Measurements from ENCODE around the gene TDRD7.
"Not testable (repeated sequence)": the region's sequence is repeated elsewhere in the genome, so short reads cannot be mapped to it uniquely, and the experiment has no call there.

The TDRD7 gene

DNA sequence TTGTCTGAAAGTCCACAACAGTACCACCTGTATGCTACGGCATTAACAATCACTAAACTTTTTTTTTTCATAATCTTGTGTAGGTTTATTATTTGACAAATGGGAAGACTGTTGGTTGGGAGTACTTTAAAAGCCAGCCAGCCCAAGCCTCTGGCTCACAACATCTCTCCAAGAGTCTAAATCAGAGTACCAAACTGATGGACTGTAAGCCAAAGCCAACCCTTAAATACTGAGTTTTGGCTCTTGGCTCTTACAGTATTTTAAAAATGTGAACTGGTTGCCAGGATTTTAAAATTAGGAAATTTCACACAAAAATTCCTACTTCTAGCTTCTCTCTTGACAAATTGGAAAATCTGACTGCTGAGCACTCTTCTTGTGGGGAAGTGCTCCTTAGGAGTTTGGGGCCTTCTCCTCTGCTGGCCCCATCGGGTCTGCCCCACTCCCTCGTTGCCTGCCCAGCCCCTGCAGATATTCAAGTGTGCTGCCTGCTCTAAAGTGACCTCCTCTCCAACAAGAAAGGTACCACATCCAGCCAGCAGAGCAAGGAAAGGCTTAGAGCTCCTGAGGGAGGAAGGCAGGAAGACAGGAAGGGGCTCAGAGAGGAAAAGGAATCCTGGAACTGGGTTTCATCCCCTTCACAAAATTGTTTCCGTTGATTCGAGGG lies 67.7 kb downstream of the TDRD7 start:
- no peak for FAIRE-seq

DNA sequence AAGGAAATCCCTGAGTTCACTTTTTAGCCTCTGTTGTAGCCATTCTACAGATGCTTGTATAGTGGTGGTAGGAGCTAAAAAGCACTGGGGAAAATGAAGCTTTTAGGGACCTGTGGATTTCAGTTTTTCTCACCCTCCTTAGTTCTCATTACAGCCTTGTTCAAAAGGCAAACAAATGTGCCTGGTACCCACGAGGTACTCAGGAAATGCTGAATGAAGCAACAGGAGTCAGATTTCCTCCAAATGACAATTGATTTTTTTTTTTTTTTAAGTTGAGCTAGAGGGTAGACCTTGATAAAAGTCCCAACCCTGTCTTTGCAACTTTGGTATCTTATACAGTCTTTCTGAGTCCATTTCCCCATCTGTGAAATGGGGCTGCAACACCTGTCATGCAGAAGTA lies 68.3 kb downstream of the TDRD7 start:
- FAIRE-seq = no peak

DNA sequence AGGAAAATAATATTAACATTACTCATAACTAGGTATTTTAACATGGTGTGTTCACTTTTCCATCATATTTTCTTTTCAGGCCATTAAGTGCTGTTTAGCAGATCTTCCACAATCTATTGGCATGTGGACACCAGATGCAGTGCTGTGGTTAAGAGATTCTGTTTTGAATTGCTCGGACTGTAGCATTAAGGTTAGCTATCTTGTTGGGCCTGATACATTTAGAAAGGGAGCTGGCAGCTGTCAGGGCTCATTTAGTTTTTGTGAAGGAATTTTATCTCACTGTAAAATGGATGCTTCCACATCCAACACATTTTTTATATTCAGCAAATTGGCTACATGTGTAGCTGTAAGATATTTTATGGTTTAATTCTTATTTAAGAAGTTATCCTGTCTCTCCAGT lies 68.9 kb downstream of the TDRD7 start:
- no peak for FAIRE-seq

DNA sequence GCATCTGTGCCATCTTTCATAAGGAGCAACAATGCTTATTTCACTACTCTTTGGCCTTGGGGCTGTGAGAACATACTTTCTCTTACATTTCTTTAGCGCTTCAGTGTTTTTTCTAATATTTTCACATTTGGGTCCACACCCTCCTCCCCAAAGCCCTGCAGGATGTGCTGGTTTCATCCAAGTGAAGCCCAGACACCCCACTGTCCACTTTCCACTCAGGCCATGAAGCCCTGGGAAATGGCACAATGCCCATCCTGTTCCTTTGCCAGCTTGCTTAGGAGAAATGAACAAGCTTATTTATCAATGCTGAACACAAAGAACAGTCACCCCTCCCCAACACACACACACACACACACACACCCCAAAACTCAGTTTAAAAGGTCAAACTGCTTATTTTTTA lies 72.2 kb downstream of the TDRD7 start:
- no peak for FAIRE-seq

DNA sequence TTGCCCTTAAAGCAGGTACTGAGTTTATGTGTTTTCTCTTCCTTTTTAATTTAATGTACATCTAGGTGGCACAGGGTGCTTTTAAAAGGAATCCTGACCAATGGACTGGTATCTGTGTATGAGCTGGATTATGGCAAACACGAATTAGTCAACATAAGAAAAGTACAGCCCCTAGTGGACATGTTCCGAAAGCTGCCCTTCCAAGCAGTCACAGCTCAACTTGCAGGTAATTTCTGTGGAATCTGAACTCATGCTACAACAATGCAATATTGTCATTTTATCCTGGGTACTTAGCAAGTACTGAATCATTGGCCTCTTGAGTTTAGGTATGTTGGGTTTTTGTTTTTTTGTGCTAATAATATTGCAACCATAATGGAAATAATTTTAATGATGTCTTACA lies 75.2 kb downstream of the TDRD7 start:
- no peak for FAIRE-seq

DNA sequence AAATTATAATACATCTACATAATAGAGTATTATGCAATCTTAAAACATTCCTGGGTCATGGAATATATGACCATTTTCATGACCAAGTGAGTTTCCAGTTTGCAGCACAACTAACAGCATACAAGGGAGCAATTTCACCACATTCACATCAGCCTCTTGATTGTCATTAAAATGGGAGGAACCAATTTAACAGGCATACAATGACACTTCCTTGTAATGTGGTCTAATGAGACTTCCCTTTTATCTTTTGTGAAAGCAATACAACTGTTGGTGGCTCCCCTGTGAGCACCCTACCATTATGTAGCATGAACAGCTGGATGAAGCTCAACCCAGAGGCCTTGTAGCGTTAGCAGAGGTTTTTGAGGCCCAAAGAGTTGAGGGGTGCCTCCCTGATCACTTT lies 76.0 kb downstream of the TDRD7 start:
- FAIRE-seq = no peak

DNA sequence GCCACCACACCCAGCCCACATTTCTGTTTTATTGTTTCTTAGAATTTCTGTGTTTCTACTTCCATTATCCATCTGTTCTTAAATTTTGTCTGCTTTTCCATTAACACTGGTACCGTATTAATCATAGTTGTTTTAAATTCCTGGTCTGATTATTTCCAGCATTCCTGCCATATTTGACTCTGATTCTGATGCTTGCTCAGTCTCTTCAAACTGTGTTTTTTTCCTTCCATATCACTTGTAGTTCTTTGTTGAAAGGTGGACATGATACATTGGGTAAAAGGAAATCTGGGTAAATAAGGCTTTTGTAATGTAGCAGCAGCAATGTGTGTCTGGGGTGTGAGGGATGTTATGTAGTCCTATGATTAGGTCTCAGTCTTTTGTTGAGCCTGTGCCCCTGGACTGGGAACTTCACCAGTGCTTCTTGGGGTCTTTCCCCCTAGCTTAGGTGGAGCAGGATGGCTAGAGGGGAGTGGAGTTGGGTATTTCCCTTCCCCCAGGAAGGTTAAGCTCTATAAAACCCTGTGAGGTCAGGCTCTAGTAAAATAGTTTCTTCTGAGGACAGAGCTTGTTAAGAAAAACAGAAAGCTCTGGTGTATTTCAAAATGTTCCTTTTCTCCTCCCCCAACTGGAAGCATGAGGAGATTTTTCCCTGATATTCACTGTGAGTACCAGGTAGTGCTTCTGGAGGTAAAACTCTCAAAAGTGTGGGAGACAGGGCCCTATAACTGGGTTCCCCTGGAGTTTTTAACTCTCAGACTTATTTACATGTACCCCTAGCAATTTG lies 79.5 kb downstream of the TDRD7 start:
- FAIRE-seq = no peak

DNA sequence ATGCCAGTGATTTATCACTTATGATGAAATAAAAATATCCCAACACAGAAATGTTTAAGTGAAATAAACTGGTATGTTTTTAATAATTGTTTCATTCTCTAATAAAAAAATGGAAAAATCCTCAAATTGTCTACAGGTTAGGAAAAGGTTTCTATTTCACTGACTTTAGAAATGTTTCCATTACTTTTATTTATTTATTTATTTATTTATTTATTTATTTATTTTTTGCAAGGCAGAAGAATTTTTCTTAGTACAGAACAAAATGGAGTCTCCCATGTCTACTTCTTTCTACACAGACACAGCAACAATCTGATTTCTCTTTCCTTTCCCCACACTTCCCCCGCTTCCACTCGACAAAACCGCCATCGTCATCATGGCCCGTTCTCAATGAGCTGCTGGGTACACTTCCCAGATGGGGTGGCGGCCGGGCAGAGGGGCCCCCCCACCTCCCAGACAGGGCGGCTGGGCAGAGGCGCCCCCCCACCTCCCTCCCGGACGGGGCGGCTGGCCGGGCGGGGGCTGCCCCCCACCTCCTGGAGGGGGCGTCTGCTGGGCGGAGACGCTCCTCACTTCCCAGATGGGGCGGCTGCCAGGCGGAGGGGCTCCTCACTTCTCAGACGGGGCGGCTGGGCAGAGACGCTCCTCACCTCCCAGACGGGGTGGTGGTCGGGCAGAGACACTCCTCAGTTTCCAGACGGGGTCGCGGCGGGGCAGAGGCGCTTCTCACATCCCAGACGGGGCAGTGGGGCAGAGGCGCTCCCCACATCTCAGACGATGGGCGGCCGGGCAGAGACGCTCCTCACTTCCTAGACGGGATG lies 85.9 kb downstream of the TDRD7 start:
- not testable (repeated sequence) for FAIRE-seq

DNA sequence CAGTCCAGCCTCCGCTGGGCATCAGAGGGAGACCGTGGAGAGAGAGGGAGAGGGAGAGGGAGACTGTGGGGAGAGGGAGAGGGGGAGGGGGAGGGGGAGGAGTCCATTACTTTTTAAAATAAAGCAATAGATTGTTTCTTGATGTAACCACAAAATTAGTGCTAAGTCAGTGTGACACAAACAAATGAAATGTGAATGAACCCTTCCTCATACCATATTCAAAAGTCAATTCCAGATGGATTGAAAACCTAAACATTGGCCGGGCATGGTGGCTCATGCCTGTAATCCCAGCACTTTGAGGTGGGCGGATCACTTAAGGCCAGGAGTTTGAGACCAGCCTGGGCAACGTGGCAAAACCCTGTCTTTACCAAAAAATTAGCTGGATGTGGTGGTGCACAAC lies 87.0 kb downstream of the TDRD7 start:
- FAIRE-seq = not testable (repeated sequence)

DNA sequence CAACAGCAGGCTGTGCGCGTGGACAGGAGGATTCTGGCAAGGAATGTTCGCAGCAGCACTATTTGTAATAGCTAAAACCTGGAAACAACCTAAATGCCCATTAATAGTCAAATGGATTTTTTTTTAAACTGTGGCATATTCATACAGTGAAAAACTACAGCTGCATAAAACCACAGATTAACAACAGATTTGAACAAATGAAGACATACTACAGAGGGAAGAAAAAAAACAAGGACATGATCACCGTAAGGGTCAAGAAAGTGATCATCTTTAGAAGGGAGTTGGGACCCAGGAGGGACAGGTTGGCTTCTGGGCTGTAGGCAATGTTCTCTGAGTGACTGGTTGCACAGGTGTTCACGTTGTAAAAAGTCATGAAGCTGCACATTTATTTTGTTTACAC lies 88.4 kb downstream of the TDRD7 start:
- no peak for FAIRE-seq

DNA sequence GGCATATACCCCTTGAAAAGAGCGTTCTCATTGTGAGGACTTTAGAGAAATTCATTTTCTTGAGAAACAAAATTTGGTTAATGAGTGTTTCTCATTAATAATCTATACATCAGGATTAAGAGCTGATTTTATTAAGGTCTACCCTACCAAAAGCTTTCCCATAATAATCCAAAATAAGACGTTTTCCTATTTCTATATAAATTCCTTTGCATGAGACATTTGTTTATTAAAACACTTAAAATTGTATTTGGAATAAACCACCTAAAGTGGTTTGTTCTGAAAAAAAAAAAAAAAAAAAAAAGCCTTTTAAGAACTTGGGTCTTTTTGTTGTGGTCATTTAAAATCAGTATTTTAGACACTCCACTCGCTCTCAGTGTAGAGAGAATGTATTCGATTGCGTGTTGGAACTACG lies 88.9 kb downstream of the TDRD7 start:
- FAIRE-seq = no peak

DNA sequence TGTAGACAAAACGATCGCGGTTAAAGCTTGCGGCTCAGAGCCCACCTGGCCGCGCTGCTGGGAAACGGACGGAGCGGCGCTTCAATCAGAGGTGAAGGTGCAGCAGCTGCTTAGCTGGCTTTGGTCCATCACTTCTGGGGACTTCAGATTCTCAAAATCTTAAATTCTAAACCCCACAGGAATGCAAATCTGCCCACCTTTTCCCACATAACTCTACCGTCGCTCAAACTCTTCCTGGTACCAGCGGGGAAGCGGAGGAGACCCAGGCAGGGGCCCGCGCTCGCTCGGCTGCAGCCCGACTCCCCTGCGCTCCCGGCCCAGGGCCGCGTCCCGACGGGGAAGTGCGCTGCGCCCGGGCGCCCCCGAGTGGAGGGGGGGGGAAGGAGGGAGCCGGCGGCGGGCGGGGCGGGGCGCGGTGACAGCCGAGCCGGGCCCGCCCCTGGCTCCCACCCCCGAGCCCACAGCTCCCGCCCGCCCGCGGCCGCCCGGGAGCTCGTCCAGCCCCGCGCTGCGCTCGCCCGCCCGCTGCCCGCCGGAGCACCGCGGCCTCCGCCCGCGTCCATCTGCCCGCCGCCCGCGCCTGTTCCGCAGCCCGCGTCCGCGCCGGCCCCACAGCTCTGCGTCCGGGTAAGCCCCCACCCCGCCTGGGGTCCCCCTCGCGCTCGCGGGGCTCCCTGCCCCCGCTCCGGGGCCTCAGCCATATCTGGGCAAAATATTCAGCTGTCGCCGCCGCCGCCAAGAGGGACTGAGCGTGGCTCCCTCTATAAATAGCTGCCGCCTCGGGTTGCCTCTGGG lies 89.5 kb downstream of the TDRD7 start, which contains the start of gene TMOD1:
TMOD1 (plus strand) TSS at position 490 of the 795 bp plus-strand sequence. CDS start 22,523 bp downstream, outside the sequence.
- FAIRE-seq = no peak

DNA sequence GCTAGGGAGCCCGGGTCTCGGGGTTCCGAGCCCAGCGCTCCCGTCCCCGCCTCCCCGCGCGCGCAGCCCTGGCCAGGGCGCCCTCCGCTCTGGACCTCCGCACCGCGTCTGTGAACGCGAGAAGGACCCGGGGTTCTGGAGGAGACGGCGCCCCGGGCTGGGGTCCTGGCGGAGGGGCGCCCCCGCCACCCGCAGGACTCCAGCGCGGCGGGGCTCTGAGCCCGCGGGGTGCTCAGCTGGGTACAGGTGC lies 90.0 kb downstream of the TDRD7 start:
- no peak for FAIRE-seq

DNA sequence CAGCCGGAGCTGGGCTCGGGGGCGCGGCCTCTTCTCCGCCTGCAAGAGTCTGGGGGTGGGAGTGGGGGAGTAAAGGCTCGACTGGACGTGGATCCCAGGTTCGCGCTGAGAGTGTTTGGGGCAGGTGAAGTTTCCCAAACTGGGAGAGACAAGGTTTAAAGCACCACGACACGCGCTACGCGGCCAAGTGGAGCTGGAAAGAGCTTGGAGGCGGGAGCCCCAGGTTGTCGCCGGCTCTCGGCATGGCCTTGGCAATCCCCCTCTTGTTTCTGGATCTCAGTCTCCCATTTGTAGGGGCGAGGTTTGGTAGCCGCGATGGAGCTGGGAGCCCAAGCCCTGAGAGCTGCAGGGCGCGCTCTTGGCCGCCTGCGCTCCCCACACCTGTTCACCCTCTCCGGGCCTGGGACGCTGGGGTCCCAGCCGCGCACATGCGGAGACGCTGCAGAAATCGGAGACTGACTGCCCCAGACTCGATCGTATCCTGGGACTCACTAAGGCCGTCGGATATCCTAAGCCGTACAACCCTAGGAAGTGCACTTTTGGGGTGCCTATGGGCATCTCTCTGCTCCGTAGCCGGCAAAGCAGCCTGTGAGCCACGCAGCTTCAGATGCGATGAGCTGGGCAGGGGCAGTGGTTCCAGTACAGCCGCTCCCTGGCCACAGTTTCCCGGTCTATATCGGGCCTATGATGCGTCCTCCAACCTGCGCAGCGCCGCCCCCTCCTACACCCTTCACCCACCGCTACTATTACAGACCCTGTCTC lies 90.5 kb downstream of the TDRD7 start:
- no peak for FAIRE-seq

DNA sequence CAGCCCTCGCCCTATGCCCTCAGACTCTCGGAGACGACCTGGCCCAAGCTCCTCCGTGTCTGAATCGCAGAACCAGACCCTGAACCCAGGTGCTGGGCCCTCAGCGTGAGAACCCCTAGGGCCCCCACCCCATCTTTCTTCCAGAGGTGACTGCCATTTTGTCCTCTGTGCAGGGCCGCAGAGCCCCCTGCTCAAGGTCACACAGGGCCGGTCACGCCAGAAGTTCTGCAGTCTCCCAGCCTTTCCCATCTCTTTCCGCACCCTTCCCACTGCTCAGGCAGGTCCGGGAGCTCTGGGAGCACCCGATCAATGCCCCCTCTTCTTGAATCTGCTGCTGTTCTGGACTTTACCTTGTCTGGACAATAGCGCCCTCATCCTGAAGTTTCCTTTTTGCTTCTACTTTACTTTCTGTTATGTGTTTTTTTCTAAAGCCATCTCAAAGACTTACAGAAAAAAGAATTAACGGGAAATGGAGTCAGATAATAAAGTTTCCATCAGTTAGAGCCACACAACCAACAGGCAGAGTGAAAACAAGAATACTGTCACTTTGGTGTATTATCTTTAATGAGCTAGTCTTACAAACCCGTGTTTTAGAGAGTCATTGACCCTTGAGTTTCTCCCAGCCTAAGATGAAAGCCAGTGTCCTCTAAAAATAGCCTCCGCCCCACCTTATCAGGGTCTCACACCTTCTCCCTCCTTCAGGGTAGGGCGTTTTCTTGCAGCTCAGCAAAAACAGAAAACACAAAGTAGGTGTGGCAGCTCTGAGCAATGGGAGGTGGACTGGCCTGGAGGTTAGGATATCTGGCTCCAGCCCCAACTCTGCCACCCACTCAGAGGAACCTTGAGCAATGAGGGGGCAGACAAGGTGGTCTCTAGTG lies 91.3 kb downstream of the TDRD7 start:
- FAIRE-seq = no peak

DNA sequence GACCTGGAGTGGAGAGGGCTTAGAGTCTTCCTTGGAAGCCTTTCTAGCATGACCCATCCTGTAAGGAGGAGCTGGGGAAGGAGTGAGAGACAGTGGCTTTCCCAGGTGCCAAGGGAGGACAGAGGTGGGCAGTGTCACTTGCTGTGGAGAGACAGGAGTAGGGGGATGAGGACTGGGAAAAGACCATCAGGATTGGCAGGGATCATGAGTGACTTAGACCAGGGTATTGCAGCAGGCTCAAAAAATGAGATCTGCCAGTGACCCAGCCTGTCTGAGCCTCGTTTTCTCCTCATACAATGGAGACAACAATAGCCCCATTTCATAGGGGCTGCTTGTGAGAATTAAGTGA lies 91.9 kb downstream of the TDRD7 start:
- FAIRE-seq = no peak

DNA sequence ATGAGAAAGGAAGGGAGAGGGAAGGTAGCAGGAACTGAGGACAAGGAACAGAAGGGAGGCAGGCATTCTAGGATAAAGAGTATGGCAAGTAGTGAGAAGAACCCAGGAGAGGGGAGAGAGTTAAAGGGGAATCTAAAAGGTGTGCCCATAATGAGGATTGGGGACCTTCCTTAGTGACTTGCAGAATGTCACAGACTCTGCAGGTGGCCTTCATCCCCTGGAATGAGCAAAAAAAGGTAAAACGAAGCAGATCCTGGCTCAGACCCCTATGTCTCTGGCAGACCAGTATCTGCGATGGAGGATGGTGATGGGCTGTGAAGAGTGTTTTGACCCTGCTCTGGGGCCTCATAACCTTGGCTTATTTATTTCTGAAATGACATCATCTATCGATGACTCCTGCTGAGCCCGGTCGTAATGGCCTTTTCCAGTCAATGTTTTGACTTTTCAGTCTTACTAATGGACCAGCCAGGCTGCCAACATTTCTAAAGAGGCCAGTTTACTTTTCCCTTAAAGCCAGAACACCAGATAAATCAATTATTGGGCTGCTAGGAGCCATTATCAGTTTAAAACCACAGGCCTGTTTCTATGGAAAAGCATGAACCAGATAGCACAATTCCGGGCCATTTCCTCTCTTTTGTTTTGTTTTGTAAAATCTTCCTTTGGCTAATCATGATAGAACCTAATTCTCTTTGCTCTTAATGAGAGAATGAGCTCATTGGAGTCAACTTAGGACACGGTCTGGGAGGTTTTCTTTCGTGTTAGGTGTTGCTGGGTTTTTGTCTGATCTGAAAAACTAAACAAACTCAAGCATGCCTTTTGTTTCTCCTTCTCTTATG lies 92.7 kb downstream of the TDRD7 start:
- no peak for FAIRE-seq

DNA sequence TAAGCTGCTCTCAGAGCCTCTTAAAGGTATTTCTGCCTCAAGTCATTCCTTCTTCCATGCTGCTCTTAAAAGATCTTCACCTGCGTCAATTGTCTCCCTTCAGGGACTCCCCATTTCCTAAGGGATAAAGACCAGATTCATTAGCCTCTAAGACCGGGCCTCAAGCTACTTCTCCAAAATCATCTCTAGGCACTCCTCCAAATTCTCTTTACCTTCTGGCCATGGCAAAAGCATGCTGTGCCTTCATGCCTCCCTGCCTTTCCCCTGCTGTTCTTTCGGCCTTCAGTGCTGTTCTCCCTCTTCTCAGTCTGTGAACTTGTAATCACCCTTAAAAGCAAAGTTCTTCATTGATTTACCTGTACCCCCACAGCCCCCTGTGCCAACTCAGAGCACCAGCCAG lies 93.9 kb downstream of the TDRD7 start:
- FAIRE-seq = no peak

DNA sequence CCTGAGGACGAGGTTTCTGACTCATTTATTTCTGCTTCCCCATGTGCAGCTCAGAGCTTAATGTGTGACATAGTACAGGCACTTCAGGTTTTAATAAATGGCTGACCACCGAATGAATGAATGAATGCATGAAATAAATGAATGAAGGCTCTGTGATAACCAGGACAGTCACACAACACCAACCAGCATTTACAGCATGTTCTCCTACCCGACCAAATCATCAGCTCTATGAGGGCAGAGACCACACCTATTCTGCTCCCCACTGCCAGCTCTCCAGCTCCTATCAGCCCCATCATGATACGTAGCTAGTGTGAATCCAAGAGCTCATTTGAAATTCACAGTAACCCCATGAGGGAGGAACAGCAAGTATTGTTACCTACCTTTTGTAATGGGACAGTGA lies 94.4 kb downstream of the TDRD7 start:
- FAIRE-seq = no peak

DNA sequence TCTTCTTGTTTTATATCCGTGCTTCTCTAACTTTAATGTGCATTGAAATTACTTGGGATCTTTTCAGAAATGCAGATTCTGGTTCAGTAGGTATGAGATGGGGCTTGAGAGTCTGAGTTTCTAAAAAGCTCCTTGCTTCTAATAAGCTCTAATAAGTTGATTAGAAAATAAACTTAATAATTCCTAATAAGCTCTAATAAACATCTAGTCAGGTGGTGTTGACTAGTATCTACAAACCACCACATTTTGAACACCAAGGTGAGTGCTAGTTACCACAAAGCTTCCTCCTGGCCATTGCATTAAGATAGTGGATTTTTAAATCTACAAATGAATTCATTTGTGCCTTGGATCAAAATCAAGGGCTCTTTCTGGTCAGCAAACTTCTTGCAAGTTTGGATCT lies 94.9 kb downstream of the TDRD7 start:
- FAIRE-seq = no peak

Measured in colon (tissue), 2 donors.